ENCODE results near the gene SPC25. TPM values are rescaled to one million over a fixed set of nuclear protein-coding genes. Genes with fewer than 3 reads are reported as not detected.

Gene SPC25
- total and polyA plus RNA-seq, 7 experiments from 2014 or later = 0.24 to 24.7 (median 0.28) TPM; not detected in 3

Other genes with a start within 250 kb of the SPC25 start
- gene NOSTRIN, start 87.8 kb downstream of the SPC25 start, total RNA-seq = under 1 TPM in 2 of 5 experiments, not detected in 3; 0.32 to 0.73 TPM
- gene NOSTRIN, start 87.8 kb downstream of the SPC25 start, polyA plus RNA-seq = not detected
- gene G6PC2, start 10.9 kb upstream of the SPC25 start, total RNA-seq = not detected
- gene G6PC2, start 10.9 kb upstream of the SPC25 start, polyA plus RNA-seq = not detected
- not detected for gene ABCB11, start 140.9 kb upstream of the SPC25 start, total RNA-seq
- gene ABCB11, start 140.9 kb upstream of the SPC25 start, polyA plus RNA-seq = not detected
- gene DHRS9, start 179.1 kb upstream of the SPC25 start, total RNA-seq = 1 to 10 TPM in 1 of 5 experiments, under 1 TPM in 3, not detected in 1; 0.17 to 1.1 (median 0.30) TPM
- not detected for gene DHRS9, start 179.1 kb upstream of the SPC25 start, polyA plus RNA-seq